HG03575 (cell line): ENCODE data around the gene ARHGAP26.

ENCODE experiments used
- ATAC-seq: cut with Tn5 transposase; IDR thresholded peaks from one replicate; pipeline ENCODE4 v1.9.1; 2021; ENCODE audit not compliant: unreplicated experiment, insufficient number of reproducible peaks, low FRiP score; ENCODE audit errors: extremely low read depth

ARHGAP26 gene

GRCh38 chr5:143251190-143251589, 481.0 kb downstream of the ARHGAP26 start:
- no peak for ATAC-seq

DNA sequence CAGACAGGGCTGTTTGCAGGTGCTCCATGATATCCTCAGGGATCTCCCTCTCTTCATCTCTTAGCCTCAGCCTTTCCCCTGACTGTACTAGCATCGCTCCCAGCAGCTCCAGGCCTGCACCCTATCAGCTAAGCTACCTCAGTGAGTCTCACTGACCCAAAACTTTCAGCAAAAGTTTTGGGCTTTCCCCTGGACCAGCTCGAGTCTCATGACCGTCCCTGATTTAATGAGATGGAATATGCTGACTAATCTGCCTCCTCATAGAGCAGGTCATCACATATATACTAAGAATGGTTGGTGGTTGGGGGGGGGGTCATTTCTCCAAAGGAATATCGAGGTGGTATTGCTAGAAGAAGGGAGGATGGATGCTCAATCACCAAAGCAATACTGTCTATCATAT, 481.8 kb downstream of the ARHGAP26 start:
- no peak for ATAC-seq

DNA sequence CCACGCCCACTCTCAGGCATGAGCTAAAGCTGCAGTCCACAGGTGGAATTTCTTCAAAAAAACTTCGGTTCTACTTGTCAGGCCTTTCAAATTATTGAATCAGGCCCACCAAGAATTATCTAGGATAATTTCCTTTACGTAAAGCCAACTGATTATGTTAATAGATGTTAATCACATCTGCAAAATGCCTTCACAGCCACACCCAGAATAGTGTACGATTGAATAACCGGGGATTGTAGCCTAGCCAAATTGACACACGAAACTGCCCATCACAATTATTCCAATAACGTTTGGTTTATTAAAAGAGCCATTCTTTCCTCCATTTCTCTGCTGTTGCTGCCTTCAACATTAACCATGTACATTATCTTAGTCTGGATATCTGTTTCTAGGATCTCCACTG, 484.6 kb downstream of the ARHGAP26 start:
- no peak for ATAC-seq

GRCh38 chr5:143258559-143259253, 488.5 kb downstream of the ARHGAP26 start:
- no peak for ATAC-seq

- no peak for ATAC-seq
Measured at GRCh38 chr5:143259254-143259605, 489.1 kb downstream of the ARHGAP26 start.

DNA sequence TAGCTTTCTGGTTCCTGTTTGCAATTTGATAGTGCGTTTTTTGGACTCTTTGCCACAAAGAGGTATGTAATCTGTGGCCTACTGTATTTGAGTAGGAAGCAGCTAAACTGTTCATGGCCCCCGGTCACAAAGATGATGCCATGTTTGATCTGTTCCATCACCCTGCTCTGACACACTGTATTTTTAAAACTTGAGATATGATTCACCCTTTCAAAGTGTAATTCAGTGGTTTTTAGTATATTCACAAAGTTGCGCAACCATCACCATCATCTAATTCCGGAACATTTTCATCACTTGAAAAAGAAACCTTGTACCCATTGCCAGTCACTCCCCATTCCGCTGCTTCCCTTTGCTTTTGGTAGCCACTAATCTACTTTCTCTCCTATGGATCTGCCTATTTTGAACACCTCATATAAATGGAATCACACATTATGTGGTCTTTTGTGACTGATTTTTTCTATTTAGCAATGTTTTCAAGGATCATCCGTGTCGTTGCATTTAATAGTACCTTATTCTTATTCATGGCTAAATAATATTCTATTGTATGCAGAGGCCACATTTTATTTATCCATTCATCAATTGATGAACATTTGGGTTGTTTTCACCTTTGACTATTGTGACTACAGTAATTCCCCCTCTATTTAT, 491.7 kb downstream of the ARHGAP26 start:
- no peak for ATAC-seq

GRCh38 chr5:143262393-143263174, 492.4 kb downstream of the ARHGAP26 start:
- peak; percentile 43 for ATAC-seq

- ATAC-seq, result no peak
Measured at GRCh38 chr5:143263272-143263810, 493.2 kb downstream of the ARHGAP26 start.

DNA sequence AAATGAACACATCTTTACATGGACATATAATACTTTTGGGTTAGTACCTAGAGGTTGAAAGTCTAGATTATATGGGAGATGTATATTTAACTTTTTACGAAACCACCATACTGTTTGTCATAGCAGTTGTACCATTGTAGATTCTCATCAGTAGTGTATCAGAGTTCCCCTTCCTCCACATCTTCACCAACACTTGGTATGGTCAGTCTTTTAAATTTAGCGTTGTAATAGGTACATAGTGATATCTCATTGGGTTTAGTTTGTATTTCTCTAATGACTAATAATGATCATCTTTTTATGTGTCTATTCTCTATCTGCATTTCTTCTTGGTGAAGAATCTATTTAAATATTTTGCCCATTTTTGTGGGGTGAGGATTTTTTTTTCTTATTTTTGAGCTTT, 495.8 kb downstream of the ARHGAP26 start:
- ATAC-seq, result no peak

DNA sequence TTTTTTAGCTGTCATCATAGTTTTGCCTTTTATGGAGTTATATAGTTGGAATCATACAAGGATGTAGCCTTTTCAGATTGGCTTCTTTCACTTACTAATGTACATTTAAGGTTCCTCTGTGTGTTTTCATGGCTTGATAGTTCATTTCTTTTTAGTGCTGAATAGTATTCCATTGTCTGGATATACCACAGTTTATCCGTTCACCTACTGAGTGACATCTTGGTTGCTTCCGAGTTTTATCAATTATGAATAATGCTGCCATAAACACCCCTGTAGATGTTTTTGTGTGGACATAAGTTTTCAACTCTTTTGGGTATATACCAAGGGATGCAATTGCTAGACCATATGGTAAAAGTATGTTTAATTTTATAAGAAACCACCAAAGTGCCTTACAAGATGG, 497.0 kb downstream of the ARHGAP26 start:
- no peak for ATAC-seq

GRCh38 chr5:143268388-143268787, 498.2 kb downstream of the ARHGAP26 start:
- no peak for ATAC-seq

- ATAC-seq, result no peak
Measured at GRCh38 chr5:143271431-143271830, 501.3 kb downstream of the ARHGAP26 start.

DNA sequence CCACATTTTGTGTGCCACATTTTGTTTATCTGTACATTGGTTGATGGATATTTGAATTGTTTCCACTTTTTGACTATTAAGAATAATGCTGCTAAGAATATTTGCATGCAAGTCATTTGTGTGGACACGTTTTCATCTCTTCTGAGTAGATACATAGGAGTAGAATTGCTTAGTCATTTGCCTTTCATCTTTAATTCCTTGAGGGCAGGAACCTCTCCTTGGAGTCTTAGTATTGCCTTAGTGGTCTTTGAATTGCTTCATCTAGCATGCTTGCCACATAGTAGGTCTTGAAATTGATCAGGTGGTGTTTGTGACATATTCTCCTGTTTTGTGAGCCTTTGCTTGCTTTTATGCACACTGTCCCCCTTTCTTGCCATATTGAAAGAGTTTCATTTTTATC, 504.8 kb downstream of the ARHGAP26 start:
- no peak for ATAC-seq

DNA sequence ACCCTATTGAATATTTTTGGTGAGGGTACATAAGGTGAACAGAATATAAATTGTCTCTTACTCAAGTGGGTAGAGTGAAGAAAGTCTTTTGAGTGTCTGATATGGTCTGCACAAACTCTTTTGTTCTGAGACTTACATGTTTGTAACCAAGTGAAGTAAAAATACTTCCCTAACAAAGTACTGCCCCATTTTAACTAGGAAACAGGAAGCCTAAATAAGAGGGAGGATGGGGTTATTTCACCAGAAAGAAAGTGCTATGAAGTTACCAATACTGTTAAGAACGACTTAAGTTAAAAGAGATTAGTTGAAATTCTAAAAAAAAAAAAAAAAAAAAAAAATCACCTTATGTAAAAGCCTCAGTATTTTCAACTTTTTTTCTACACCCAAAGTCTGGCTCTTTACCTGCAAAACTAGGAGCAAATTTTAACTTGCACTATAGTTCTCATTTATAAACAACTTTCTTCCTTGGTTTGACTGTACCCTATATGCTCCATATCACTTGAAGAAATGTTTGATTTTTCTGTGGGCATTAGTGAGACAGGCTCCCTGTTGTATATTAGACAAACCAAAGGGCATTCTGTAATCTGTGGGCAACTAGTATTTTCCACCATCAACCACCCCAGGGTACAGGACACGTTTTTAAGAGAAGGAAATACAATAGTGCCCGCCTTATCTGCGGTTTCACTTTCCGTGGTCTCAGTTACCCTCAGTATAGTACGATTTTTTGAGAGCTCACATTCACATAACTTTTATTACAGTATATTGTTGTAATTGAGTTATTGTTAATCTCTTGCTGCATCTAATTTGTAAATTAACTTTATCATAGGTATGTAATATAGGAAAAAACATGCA, 505.6 kb downstream of the ARHGAP26 start:
- ATAC-seq, result no peak

DNA sequence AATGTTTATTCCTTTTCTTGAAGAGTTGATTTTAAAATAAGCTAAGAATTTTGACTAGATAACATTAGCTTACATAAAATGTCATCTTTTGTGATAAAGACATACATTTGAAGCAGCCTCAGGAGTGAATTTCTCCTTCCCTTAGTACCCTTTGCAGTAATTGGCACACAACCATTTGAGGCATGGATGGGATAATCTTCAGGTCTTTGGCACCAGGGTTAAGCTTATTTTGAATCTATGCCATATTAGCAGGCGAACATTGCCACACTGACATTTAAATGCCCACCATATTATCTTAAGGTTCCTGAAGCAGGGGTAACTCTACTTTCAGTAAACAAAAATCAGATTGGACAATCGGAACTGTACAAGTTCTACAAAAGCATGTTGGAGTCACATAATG, 507.4 kb downstream of the ARHGAP26 start:
- ATAC-seq, result no peak
